ENCODE results near the gene ZNF530.

- TF ChIP-seq, protein P1, sequence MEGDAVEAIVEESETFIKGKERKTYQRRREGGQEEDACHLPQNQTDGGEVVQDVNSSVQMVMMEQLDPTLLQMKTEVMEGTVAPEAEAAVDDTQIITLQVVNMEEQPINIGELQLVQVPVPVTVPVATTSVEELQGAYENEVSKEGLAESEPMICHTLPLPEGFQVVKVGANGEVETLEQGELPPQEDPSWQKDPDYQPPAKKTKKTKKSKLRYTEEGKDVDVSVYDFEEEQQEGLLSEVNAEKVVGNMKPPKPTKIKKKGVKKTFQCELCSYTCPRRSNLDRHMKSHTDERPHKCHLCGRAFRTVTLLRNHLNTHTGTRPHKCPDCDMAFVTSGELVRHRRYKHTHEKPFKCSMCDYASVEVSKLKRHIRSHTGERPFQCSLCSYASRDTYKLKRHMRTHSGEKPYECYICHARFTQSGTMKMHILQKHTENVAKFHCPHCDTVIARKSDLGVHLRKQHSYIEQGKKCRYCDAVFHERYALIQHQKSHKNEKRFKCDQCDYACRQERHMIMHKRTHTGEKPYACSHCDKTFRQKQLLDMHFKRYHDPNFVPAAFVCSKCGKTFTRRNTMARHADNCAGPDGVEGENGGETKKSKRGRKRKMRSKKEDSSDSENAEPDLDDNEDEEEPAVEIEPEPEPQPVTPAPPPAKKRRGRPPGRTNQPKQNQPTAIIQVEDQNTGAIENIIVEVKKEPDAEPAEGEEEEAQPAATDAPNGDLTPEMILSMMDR (conservative IDR thresholded peaks at IDR 0.05; ENCODE audit: low read depth, low read length), result no peak
- TF ChIP-seq EZH2 (IDR thresholded peaks at IDR 0.05; ENCODE audit: borderline replicate concordance, low read depth, low read length, poor library complexity, severe bottlenecking), result no peak
Observed at GRCh38 chr19:57623091-57623490, 23.4 kb downstream of the ZNF530 start.
